Measurements from ENCODE around the gene CHD6.

DNA sequence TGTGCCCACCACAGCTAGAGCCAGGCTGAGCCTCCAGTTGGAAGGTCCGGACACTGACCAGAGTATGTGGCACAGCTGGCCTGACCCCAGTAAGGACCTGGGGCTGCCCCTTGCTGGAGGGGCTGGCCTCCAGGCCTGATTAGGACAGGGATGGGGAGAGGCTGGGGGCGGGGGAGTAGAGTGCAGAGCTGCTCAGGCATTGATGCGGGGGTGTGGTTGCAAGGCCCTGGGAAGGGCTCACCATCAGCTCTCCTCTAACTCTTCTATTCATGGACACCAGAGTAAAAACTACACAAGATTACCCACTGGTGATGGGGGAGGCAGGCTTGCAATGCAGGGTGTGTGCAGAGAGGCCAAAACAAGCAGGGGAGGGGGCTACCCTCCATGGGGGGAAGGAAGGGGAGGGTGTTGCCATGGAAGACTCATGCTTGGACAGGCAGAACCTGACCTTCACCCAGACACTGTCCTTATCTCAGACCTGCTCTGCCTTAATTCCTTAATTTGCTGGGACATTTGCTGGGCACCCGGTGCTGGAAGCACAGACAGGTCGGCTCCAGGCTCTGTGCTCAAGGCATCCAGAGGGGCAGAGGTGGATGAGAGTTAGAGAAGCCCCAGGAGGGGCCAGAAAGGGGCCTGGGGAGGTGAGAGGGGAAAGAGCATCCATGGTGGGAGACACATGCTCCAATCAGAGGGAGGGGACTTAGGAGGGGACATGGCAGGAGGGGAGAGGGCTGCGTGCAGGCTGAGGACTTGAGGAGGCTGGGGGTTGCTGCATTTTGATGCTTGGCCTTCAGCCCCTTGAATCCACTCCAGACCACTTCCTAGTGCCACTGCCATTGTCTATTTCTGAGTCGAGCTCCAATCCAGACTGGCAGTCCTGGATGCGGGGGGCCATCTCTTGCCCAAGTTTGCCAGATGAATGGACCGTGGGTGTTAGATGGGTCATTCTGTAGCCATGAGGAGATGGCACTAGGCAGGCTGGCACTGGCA, 244.0 kb downstream of the CHD6 start:
- TF ChIP-seq, protein P1, sequence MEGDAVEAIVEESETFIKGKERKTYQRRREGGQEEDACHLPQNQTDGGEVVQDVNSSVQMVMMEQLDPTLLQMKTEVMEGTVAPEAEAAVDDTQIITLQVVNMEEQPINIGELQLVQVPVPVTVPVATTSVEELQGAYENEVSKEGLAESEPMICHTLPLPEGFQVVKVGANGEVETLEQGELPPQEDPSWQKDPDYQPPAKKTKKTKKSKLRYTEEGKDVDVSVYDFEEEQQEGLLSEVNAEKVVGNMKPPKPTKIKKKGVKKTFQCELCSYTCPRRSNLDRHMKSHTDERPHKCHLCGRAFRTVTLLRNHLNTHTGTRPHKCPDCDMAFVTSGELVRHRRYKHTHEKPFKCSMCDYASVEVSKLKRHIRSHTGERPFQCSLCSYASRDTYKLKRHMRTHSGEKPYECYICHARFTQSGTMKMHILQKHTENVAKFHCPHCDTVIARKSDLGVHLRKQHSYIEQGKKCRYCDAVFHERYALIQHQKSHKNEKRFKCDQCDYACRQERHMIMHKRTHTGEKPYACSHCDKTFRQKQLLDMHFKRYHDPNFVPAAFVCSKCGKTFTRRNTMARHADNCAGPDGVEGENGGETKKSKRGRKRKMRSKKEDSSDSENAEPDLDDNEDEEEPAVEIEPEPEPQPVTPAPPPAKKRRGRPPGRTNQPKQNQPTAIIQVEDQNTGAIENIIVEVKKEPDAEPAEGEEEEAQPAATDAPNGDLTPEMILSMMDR (IDR thresholded peaks at IDR 0.05): no peak
- TF ChIP-seq POLR2A (IDR thresholded peaks at IDR 0.05): no peak
- TF ChIP-seq EP300 (IDR thresholded peaks at IDR 0.05): no peak

Measured in upper lobe of left lung (tissue), 4 donors.